Measurements from ENCODE around the gene ALG11. TPM values are rescaled to one million over a fixed set of nuclear protein-coding genes. Genes with fewer than 3 reads are reported as not detected.
A peak's percentile ranks its signal among the peaks of the same experiment; 100 is the strongest.

The ALG11 gene
- total RNA-seq, 6 experiments from 2014 or later: 8.8 to 23.0 (median 15.4) TPM

DNA sequence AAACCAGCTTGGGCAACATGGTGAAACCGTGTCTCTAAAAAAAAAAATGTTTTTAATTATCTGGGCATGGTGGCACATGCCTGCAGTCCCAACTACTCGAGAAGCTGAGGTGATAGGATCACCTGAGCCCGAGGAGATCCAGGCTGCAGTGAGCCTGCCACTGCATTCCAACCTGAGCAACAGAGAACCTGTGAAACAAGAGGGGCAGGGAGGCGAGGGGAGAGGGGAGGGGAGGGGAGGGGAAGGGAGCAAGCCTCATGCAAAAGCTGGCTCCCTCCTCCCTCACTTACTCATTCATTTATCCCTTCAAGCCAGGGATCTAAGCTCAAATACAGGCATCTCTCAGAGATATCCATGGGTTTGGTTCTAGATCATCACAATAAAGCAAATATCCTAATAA is 9.8 kb upstream of the ALG11 start:
- H3K36me3 ChIP-seq: no peaks in the 10 kb centered on the region
- H3K9me3 ChIP-seq: no peaks in the 10 kb centered on the region
- intact Hi-C loops (cut with DNase I): loop anchor here (5.0 to 10.0 kb wide), 2 partner anchors 122 to 125 kb away; partner anchors contain the start of gene NEK5 (in 2 of the 2)
- no peak overlapping the region for H3K4me3 ChIP-seq
- TF ChIP-seq POLR2A (IDR thresholded peaks at IDR 0.05): no peak
- TF ChIP-seq, protein P1, sequence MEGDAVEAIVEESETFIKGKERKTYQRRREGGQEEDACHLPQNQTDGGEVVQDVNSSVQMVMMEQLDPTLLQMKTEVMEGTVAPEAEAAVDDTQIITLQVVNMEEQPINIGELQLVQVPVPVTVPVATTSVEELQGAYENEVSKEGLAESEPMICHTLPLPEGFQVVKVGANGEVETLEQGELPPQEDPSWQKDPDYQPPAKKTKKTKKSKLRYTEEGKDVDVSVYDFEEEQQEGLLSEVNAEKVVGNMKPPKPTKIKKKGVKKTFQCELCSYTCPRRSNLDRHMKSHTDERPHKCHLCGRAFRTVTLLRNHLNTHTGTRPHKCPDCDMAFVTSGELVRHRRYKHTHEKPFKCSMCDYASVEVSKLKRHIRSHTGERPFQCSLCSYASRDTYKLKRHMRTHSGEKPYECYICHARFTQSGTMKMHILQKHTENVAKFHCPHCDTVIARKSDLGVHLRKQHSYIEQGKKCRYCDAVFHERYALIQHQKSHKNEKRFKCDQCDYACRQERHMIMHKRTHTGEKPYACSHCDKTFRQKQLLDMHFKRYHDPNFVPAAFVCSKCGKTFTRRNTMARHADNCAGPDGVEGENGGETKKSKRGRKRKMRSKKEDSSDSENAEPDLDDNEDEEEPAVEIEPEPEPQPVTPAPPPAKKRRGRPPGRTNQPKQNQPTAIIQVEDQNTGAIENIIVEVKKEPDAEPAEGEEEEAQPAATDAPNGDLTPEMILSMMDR (IDR thresholded peaks at IDR 0.05): no peak
- H3K27me3 ChIP-seq: no peaks in the 10 kb centered on the region
- WGBS (ENCODE audit: insufficient coverage, low coverage, low lambda C conversion rate, missing lambda C conversion rate): 77% methylated on average over 4 of the region's 4 CpGs
- H3K4me1 ChIP-seq: peaks cover 0 to 42% (median 15%) of the 10 kb centered on the region in 4 donors
- ATAC-seq (no peak), DNase-seq (no peak)
- no peak overlapping the region for H3K27ac ChIP-seq

DNA sequence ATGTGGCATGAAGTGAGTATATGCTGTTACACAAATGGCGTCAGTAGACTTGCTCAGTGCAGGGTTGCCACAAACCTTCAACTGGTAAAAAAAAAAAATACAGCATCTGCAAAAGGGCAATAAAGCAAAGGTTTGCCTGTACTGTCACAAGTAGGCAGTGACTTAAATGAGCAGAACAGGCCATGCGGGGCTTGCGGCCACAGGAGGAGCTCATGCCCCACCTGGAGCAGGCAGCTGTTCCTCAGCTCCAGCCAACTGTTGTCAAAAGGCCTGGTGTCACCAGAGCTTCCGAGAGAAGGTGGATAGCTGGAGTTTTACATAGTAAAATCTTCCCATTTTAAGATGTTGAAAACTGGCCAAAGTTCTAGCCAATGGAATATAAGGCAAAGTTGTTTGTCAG is 8.7 kb upstream of the ALG11 start:
- ATAC-seq (no peak), DNase-seq (no peak)
- 69% methylated on average over 3 of the region's 4 CpGs for WGBS (ENCODE audit: insufficient coverage, low coverage, low lambda C conversion rate, missing lambda C conversion rate)
- Histone ChIP-seq H3K27me3 (no peaks in the 10 kb centered on the region), H3K9me3 (no peaks in the 10 kb centered on the region), H3K36me3 (no peaks in the 10 kb centered on the region), H3K27ac (no peak overlapping the region), H3K4me1 (peaks cover 0 to 35% (median 10%) of the 10 kb centered on the region in 4 donors), H3K4me3 (no peak overlapping the region)
- TF ChIP-seq, protein P1 (IDR thresholded peaks at IDR 0.05): no peak
- TF ChIP-seq POLR2A (IDR thresholded peaks at IDR 0.05): no peak
- intact Hi-C loops (cut with DNase I): loop anchor here (5.0 to 10.0 kb wide), 2 partner anchors 121 to 124 kb away; partner anchors contain the start of gene NEK5 (in 2 of the 2)

DNA sequence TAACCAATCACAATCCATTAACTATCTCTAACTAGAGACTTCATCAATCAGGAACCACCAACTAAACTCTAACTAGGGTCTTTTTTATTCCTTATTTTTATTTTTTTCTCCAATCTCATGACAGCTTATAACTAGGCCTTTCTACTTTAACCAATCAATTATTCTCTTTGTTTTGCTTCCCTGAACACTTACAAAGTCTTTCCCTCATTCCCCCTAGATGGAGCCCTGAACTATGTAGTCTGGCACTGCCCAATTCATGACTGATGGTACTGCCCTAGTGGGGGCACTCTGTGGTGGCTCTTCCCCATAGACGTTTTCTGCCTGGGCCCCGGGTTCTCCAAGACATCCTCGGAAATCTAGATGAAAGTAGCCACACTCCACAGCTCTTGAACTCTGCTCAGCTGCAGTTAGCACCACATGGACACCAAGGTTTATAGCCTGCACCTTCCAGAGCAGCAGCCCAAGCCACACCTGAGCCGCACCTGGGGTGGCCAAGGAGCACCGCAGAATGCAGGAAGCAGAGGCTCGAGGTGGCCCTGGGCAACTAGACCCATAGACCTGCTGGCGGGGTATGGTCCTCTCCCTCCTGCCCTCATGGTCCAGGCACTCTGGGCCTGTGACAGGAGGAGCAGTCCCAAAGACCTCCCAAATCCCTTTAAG is 7.6 kb upstream of the ALG11 start:
- no peak for DNase-seq
- WGBS (ENCODE audit: insufficient coverage, low coverage, low lambda C conversion rate, missing lambda C conversion rate): 79% methylated on average over 6 of the region's 7 CpGs
- intact Hi-C loops (cut with DNase I): loop anchor here (5.0 to 10.0 kb wide), 2 partner anchors 120 to 123 kb away; partner anchors contain the start of gene NEK5 (in 2 of the 2)
- Histone ChIP-seq H3K4me1 (peaks cover 0 to 29% (median 7%) of the 10 kb centered on the region in 4 donors), H3K27me3 (no peaks in the 10 kb centered on the region), H3K9me3 (no peaks in the 10 kb centered on the region), H3K36me3 (no peaks in the 10 kb centered on the region), H3K4me3 (no peak overlapping the region), H3K27ac (no peak overlapping the region)
- ATAC-seq: peak; percentile 30 to 40 (median 32)
- TF ChIP-seq POLR2A (IDR thresholded peaks at IDR 0.05): no peak
- TF ChIP-seq, protein P1 (IDR thresholded peaks at IDR 0.05): peak in 2 of 4 donors; percentile 3 to 15

DNA sequence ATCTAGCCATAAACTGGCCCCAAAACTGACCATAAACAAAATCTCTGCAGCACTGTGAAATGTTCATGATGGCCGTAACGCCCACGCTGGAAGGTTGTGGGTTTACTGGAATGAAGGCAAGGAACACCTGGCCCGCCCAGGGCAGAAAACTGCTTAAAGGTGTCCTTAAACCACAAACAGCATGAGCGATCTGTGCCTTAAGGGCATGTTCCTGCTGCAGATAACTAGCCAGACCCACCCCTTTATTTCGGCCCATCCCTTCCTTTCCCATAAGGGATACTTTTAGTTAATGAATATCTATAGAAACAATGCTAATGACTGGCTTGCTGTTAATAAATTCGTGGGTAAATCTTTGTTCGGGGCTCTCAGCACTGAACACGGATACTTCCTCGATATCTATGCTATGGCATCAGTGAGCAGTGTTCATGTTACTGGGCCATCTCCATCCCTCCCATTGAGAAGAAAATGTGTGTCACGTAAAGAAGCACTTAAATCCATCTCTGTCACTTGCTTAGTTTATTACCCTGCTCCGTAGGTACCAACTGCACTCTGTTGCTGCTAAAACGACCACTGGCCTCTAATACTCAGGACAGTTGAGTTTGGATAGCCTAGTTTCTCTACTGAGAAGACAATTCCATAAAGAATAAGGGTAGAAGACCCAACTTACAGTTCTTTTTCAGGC is 6.2 kb upstream of the ALG11 start:
- DNase-seq (no peak), ATAC-seq (no peak)
- Histone ChIP-seq H3K27me3 (no peaks in the 10 kb centered on the region), H3K4me1 (peaks cover 0 to 21% (median 5%) of the 10 kb centered on the region in 4 donors), H3K9me3 (no peaks in the 10 kb centered on the region), H3K36me3 (no peaks in the 10 kb centered on the region), H3K27ac (no peak overlapping the region), H3K4me3 (no peak overlapping the region)
- TF ChIP-seq, protein P1 (IDR thresholded peaks at IDR 0.05): no peak
- TF ChIP-seq POLR2A (IDR thresholded peaks at IDR 0.05): no peak
- intact Hi-C loops (cut with DNase I): loop anchor here in 1 of 2 donors (10.0 kb wide), 1 partner anchor 119 kb away; the partner anchor contains the start of gene NEK5
- WGBS (ENCODE audit: insufficient coverage, low coverage, low lambda C conversion rate, missing lambda C conversion rate): 96% methylated on average over 13 of the region's 13 CpGs

Measured in right lobe of liver (tissue), 6 donors.